Left lung (tissue), 10 donors: ENCODE measurements around the gene SOAT1. TPM values are rescaled to one million over a fixed set of nuclear protein-coding genes. Genes with fewer than 3 reads are reported as not detected.
A peak's percentile ranks its signal among the peaks of the same experiment; 100 is the strongest.
"Not testable (repeated sequence)": the region's sequence is repeated elsewhere in the genome, so short reads cannot be mapped to it uniquely, and the experiment has no call there.

Experiments
- ATAC-seq: fragments of 200-7000 bp; cut with Tn5 transposase; one replicate; pipeline ENCODE4 v1.9.1; 2020; ENCODE audit warnings: moderate library complexity
- DNase-seq, 4 donors: peaks; one replicate each; pipeline ENCODE4 v3.0.0-alpha.2; 2013 to 2020
- H3K27ac ChIP-seq, 2 donors: fragments of 200-600 bp; sonication (generic) in 1 of 2; one replicate each; pipeline versions ENCODE4 v1.5.0 to v1.8.0; 2020 to 2021
- H3K27me3 ChIP-seq, 2 donors: fragments of 200-600 bp; sonication (generic) in 1 of 2; one replicate each; pipeline versions ENCODE4 v1.5.0 to v1.8.0; 2020 to 2021
- H3K36me3 ChIP-seq, 2 donors: fragments of 200-600 bp; sonication (generic) in 1 of 2; one replicate each; pipeline versions ENCODE4 v1.5.0 to v1.8.0; 2020 to 2021
- H3K4me1 ChIP-seq, 2 donors: fragments of 200-600 bp; one replicate each; pipeline ENCODE4 v1.8.0; 2021
- H3K4me3 ChIP-seq, 2 donors: fragments of 200-600 bp; sonication (generic) in 1 of 2; one replicate each; pipeline versions ENCODE4 v1.5.0 to v1.8.0; 2020 to 2021; ENCODE audit warnings: mild to moderate bottlenecking in 1 of 2
- H3K9me3 ChIP-seq, 2 donors: fragments of 200-600 bp; sonication (generic) in 1 of 2; one replicate each; pipeline versions ENCODE4 v1.5.0 to v1.8.0; 2020 to 2021
- intact Hi-C, 2 donors: fragments of 100-400 bp; cut with DNase I; formaldehyde crosslinking; loops; one replicate each; pipeline versions ENCODE4 v1.11.2 to v1.14.2; 2022
- polyA plus RNA-seq, 6 donors: library from polyadenylated mRNA; unstranded; fragments of 120-200 nt; gene quantifications; one replicate each; pipeline ENCODE4 v1.2.1, GENCODE V29; 2013; ENCODE audit not compliant: insufficient read length in 6 of 6
- total RNA-seq, 2 donors: library from RNA; stranded (reverse); fragmentation: NEBNext Ultra II Directional; extraction: Animal tissue kit (Norgen Biotek cat#: 25700); gene quantifications; one replicate each; pipeline ENCODE4 v1.2.1, GENCODE V29; 2021
- TF ChIP-seq, protein P1 (sequence below), 2 donors: fragments of 200-600 bp; sonication (generic) in 1 of 2; IDR thresholded peaks; one replicate each; pipeline versions ENCODE4 v1.5.0 to v1.8.0; 2021; ENCODE audit warnings: antibody characterized with exemption in 2 of 2
- donor health status: DM: no; HTN: yes; CAD: no.
- donor health status: DM: no; HTN: no; CAD: no.

Gene SOAT1
- total and polyA plus RNA-seq, 8 donors, result 28.9 to 102 (median 30.2) TPM

DNA sequence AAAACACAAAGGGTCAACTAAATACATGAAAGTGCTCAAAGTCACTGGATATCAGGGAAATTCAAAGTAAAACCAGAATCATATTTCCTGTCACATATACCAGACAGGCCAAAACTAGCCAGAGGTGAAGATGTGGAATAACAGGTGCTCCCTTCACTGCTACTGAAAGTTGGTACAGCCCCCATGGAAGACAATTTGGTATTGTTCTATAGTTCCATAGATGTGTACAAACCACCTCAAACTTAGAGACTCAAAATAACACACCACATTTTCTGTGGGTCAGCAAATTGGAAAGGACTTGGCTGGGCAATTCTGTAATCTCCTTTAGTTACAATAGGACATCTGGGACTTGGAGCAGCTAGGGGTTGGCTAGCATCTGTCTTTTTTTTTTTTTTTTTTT lies 24.5 kb upstream of the SOAT1 start:
- DNase-seq, result no peak
- Histone ChIP-seq H3K9me3 (no peaks in the 10 kb centered on the region), H3K27me3 (no peaks in the 10 kb centered on the region), H3K27ac (no peak overlapping the region), H3K4me3 (no peak overlapping the region), H3K4me1 (no peaks in the 10 kb centered on the region), H3K36me3 (no peaks in the 10 kb centered on the region)
- no peak for ATAC-seq
- intact Hi-C loops, result no loop called here
- TF ChIP-seq, protein P1, sequence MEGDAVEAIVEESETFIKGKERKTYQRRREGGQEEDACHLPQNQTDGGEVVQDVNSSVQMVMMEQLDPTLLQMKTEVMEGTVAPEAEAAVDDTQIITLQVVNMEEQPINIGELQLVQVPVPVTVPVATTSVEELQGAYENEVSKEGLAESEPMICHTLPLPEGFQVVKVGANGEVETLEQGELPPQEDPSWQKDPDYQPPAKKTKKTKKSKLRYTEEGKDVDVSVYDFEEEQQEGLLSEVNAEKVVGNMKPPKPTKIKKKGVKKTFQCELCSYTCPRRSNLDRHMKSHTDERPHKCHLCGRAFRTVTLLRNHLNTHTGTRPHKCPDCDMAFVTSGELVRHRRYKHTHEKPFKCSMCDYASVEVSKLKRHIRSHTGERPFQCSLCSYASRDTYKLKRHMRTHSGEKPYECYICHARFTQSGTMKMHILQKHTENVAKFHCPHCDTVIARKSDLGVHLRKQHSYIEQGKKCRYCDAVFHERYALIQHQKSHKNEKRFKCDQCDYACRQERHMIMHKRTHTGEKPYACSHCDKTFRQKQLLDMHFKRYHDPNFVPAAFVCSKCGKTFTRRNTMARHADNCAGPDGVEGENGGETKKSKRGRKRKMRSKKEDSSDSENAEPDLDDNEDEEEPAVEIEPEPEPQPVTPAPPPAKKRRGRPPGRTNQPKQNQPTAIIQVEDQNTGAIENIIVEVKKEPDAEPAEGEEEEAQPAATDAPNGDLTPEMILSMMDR (IDR thresholded peaks at IDR 0.05), result no peak

DNA sequence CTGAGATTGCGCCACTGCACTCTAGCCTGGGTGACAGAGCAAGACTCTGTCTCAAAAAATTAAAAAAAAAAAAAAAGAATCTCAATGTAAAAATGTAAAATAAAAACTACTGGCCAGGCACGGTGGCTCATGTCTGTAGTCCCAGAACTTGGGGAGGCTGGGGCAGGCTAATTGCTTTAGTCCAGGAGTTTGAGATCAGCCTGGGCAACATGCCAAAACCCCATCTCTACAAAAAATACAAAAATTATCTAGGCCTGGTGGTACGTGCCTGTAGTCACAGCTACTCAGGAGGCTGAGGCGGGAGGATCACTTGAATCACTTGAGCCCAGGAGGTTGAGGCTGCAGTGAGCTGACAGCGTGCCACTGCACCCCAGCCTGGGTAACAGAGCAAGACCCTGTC lies 19.2 kb upstream of the SOAT1 start:
- H3K27ac ChIP-seq, DNase-seq, H3K4me1 ChIP-seq, H3K9me3 ChIP-seq, H3K4me3 ChIP-seq, ATAC-seq, intact Hi-C loops, H3K27me3 ChIP-seq, H3K36me3 ChIP-seq: not testable (repeated sequence)

DNA sequence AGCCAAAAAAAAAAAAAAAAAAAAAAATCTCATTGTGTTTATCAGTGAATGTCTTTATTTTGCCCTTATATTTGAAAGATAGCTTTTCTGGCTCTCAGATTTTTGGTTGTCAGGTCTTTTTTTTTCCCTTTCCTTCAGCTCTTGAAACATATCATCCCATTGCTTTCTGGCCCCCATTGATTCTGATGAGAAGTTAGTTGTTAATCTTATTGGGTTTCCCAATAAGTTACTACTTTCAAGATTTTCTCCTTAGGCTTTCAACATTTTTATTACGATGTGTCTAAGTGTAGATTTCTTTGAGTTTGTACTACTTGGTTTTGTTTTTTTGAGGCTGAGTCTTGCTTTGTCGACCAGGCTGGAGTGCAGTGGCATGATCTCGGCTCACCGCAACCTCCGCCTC lies 14.7 kb upstream of the SOAT1 start:
- TF ChIP-seq, protein P1 (IDR thresholded peaks at IDR 0.05), result no peak
- Histone ChIP-seq H3K4me3 (no peak overlapping the region), H3K36me3 (no peaks in the 10 kb centered on the region), H3K4me1 (no peaks in the 10 kb centered on the region), H3K27ac (no peak overlapping the region), H3K27me3 (no peaks in the 10 kb centered on the region), H3K9me3 (peaks cover 0 to 13% of the 10 kb centered on the region in 2 donors)
- intact Hi-C loops, result no loop called here
- no peak for DNase-seq
- ATAC-seq, result no peak

DNA sequence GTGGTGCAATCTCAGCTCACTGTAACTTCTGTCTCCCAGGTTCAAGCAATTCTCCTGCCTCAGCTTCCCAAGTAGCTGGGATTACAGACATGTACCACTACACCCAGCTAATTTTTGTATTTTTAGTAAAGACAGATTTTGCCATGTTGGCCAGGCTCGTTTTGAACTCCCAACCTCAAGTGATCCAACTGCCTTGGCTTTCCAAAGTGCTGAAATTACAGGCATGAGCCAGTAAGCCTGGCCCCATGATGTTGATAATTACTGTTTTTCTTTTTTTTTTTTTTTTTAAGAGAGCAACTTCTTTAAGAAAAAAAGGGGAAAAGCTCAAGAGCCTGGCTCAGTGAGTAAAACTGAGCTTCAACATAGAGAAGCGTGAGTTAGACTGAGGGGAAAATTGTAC lies 9.6 kb upstream of the SOAT1 start:
- no peak overlapping the region for H3K27ac ChIP-seq
- ATAC-seq (no peak), DNase-seq (no peak)
- H3K27me3 ChIP-seq, result no peaks in the 10 kb centered on the region
- intact Hi-C loops, result no loop called here
- no peak overlapping the region for H3K4me3 ChIP-seq
- no peaks in the 10 kb centered on the region for H3K4me1 ChIP-seq
- H3K36me3 ChIP-seq, result no peaks in the 10 kb centered on the region
- peaks cover 0 to 10% of the 10 kb centered on the region in 2 donors for H3K9me3 ChIP-seq
- TF ChIP-seq, protein P1 (IDR thresholded peaks at IDR 0.05), result no peak

DNA sequence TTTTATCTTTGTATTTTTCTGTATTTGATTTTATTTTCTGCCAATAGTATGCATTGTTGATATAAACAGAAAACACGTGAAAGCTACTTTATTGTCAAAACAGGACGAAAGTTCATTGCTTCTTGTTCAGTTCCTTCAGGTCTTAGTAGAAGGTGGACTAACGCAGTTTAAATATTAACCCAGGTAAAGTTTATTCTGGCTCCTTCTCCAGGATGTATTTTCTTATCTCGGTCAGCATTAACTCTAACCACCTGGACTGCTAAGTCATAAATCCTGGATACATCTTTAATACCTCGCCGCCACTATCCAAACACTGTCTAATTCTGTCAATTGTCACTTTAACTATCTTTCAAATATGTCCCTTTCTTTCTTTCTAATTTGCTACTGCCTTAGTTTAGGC lies 5.7 kb upstream of the SOAT1 start:
- Histone ChIP-seq H3K36me3 (no peaks in the 10 kb centered on the region), H3K4me3 (no peak overlapping the region), H3K27ac (peak overlapping the region in 1 of 2 donors; percentile 13), H3K9me3 (no peaks in the 10 kb centered on the region), H3K4me1 (peaks cover 0 to 7% of the 10 kb centered on the region in 2 donors), H3K27me3 (no peaks in the 10 kb centered on the region)
- intact Hi-C loops, result no loop called here
- TF ChIP-seq, protein P1 (IDR thresholded peaks at IDR 0.05), result no peak
- DNase-seq (peak in 1 of 4 donors; percentile 24), ATAC-seq (peak; percentile 78)

DNA sequence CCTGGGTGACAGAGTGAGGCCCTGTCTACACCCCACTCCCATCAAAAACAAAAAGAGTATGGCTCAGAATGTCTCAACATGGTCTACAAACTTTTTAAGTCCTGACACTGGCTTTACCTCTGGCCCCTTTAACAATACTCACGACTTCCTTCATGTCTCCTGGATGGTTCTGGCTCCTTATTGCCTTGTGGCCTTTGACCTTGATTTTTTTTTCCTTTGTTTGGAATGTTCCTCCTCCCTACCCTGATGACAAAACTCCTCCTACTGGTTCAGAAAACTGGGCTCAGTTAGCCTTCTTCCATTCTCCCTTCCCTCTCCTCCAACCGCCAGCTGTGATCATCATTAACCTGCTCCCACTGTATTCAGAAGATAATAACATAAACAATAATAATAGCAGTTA lies 4.6 kb upstream of the SOAT1 start:
- TF ChIP-seq, protein P1 (IDR thresholded peaks at IDR 0.05), result no peak

More for the DNA sequence above, 4.6 kb upstream of the SOAT1 start:
- intact Hi-C loops, result no loop called here
- H3K4me1 ChIP-seq, result peaks cover 0 to 14% of the 10 kb centered on the region in 2 donors
- ATAC-seq, result no peak
- no peaks in the 10 kb centered on the region for H3K27me3 ChIP-seq
- H3K9me3 ChIP-seq, result no peaks in the 10 kb centered on the region
- no peak for DNase-seq
- no peak overlapping the region for H3K4me3 ChIP-seq
- no peak overlapping the region for H3K27ac ChIP-seq
- no peaks in the 10 kb centered on the region for H3K36me3 ChIP-seq
